ENCODE measurements around the gene ANGPTL7.

DNA sequence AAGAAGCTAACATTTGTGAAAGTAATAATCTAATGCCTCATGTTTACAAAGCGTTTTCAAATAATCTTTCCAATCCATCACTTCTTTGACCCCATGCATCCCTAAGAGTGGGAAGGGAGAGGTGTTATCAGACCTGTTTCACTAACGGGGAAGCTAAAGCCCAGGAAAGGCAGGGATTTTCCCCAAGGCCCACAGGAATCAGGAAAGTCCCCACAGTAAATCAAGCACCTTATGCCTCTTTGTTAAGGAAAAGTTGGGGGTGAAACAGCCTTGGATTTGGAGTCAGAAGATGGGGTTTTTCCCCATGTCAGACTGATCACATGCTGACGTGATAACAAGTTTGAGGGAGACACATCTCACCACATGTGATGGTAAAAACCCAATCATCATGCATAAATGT lies 20.0 kb upstream of the ANGPTL7 start:
- TF ChIP-seq, protein P1, sequence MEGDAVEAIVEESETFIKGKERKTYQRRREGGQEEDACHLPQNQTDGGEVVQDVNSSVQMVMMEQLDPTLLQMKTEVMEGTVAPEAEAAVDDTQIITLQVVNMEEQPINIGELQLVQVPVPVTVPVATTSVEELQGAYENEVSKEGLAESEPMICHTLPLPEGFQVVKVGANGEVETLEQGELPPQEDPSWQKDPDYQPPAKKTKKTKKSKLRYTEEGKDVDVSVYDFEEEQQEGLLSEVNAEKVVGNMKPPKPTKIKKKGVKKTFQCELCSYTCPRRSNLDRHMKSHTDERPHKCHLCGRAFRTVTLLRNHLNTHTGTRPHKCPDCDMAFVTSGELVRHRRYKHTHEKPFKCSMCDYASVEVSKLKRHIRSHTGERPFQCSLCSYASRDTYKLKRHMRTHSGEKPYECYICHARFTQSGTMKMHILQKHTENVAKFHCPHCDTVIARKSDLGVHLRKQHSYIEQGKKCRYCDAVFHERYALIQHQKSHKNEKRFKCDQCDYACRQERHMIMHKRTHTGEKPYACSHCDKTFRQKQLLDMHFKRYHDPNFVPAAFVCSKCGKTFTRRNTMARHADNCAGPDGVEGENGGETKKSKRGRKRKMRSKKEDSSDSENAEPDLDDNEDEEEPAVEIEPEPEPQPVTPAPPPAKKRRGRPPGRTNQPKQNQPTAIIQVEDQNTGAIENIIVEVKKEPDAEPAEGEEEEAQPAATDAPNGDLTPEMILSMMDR (IDR thresholded peaks at IDR 0.05) = no peak
- no peak for TF ChIP-seq POLR2A (IDR thresholded peaks at IDR 0.05)
- no peak for TF ChIP-seq POLR2AphosphoS5 (IDR thresholded peaks at IDR 0.05)
- TF ChIP-seq EP300 (IDR thresholded peaks at IDR 0.05) = no peak

Data from sigmoid colon (tissue), 4 donors.